Ishikawa (cell line): ENCODE results near the gene DAZAP2.

ENCODE experiments used
- CEBPB ChIP-seq: IDR thresholded peaks from 2 replicates; pipeline ENCODE4 v1.6.1; 2012
- CREB1 ChIP-seq: IDR thresholded peaks from 2 replicates; pipeline ENCODE4 v1.6.1; 2012; ENCODE audit warnings: low read depth
- EGR1 ChIP-seq: IDR thresholded peaks from 2 replicates; pipeline ENCODE4 v1.6.1; 2012
- EP300 ChIP-seq: IDR thresholded peaks from 2 replicates; pipeline ENCODE4 v1.6.1; 2012; ENCODE audit warnings: borderline replicate concordance
- FOXM1 ChIP-seq: IDR thresholded peaks from 2 replicates; pipeline ENCODE4 v1.6.1; 2012; ENCODE audit warnings: low read depth, borderline replicate concordance
- MAX ChIP-seq: IDR thresholded peaks from 2 replicates; pipeline ENCODE4 v1.6.1; 2012
- NFIC ChIP-seq: IDR thresholded peaks from 2 replicates; pipeline ENCODE4 v1.6.1; 2012
- RAD21 ChIP-seq: IDR thresholded peaks from 2 replicates; pipeline ENCODE4 v1.6.1; 2012; ENCODE audit warnings: low read depth
- REST ChIP-seq: IDR thresholded peaks from 2 replicates; pipeline ENCODE4 v1.6.1; 2012; ENCODE audit warnings: low read depth, mild to moderate bottlenecking
- TAF1 ChIP-seq: IDR thresholded peaks from 2 replicates; pipeline ENCODE4 v1.6.1; 2012; ENCODE audit warnings: low read depth, mild to moderate bottlenecking
- TCF12 ChIP-seq: IDR thresholded peaks from 2 replicates; pipeline ENCODE4 v1.6.1; 2012; ENCODE audit warnings: low read depth
- TEAD4 ChIP-seq: IDR thresholded peaks from 2 replicates; pipeline ENCODE4 v1.6.1; 2012
- USF1 ChIP-seq: IDR thresholded peaks from 2 replicates; pipeline ENCODE4 v1.6.1; 2012
- YY1 ChIP-seq: IDR thresholded peaks from 2 replicates; pipeline ENCODE4 v1.6.1; 2012; ENCODE audit warnings: low read depth
- ZBTB7A ChIP-seq: IDR thresholded peaks from 2 replicates; pipeline ENCODE4 v1.6.1; 2012; ENCODE audit warnings: low read depth

The DAZAP2 gene

GRCh38 chr12:51238510-51239334, at the start of gene DAZAP2:
Gene DAZAP2 (plus strand): TSS chr12:51238826. CDS start chr12:51238908, 82 bp downstream.
- TF ChIP-seq TEAD4, result 0 out of 2 replicates have a peak, but pooled peaks have one; percentile 8
- TF ChIP-seq TCF12, result no peak; the same call in 1 of the 2 replicates
- no peak for TF ChIP-seq REST
- peak; percentile 71 for TF ChIP-seq ZBTB7A
- TF ChIP-seq FOXM1, result peak; percentile 0; the same call in 1 of the 2 replicates
- TF ChIP-seq NFIC, result 0 out of 2 replicates have a peak, but pooled peaks have one; percentile 17
- peak; percentile 83 for TF ChIP-seq CREB1
- TF ChIP-seq EGR1, result 0 out of 2 replicates have a peak, but pooled peaks have one; percentile 13
- TF ChIP-seq MAX, result peak; percentile 45
- TF ChIP-seq EP300, result peak; percentile 8; the same call in 1 of the 2 replicates
- TF ChIP-seq RAD21, result no peak; the same call in 1 of the 2 replicates
- TF ChIP-seq YY1, result peak; percentile 69
- TF ChIP-seq USF1, result peak; percentile 99
- TF ChIP-seq TAF1, result peak; percentile 82
- TF ChIP-seq CEBPB, result no peak

- TF ChIP-seq CEBPB (no peak), FOXM1 (no peak), CREB1 (no peak), RAD21 (no peak), TCF12 (no peak), TAF1 (no peak), ZBTB7A (no peak), EP300 (no peak), REST (no peak), TEAD4 (no peak), NFIC (no peak), EGR1 (no peak), YY1 (no peak), USF1 (no peak)
Observed at GRCh38 chr12:51189790-51190355, 48.8 kb upstream of the DAZAP2 start.

GRCh38 chr12:51190820-51191219, 47.8 kb upstream of the DAZAP2 start:
- TF ChIP-seq CEBPB (no peak), MAX (no peak), NFIC (no peak), ZBTB7A (no peak), TEAD4 (no peak), EP300 (no peak), RAD21 (no peak), USF1 (no peak), CREB1 (no peak), REST (no peak), TAF1 (no peak), FOXM1 (no peak), YY1 (no peak), EGR1 (no peak), TCF12 (no peak)
